Adrenal gland (tissue), 12 donors: ENCODE data around the gene MNT. TPM values are rescaled to one million over a fixed set of nuclear protein-coding genes. Genes with fewer than 3 reads are reported as not detected.

ENCODE experiments used
- DNase-seq, 7 donors: peaks; one replicate each; pipeline ENCODE4 v3.0.0-alpha.2; 2019 to 2020
- H3K27ac ChIP-seq, 5 donors: fragments of 200-600 bp; sonication (generic) in 4 of 5; 1 replicate in 3 of 5; 2 replicates in 2 of 5; pipeline versions ENCODE4 v1.5.1 to v1.8.0; 2016 to 2020; ENCODE audit warnings: mild to moderate bottlenecking in 1 of 5
- H3K27me3 ChIP-seq: fragments of 200-600 bp; 2 replicates; pipeline ENCODE4 v1.8.0; 2021
- H3K36me3 ChIP-seq, 2 donors: fragments of 200-600 bp; replicated peaks in 1 of 2; 1 replicate in 1 of 2; 2 replicates in 1 of 2; pipeline versions ENCODE4 v1.5.1 to v1.8.0; 2018 to 2022
- H3K4me1 ChIP-seq, 2 donors: fragments of 200-600 bp; replicated peaks in 1 of 2; 1 replicate in 1 of 2; 2 replicates in 1 of 2; pipeline versions ENCODE4 v1.5.1 to v1.8.0; 2018 to 2021
- H3K4me3 ChIP-seq, 4 donors: fragments of 200-600 bp; sonication (generic) in 3 of 4; one replicate each; pipeline ENCODE4 v1.5.1; 2016 to 2018
- H3K9me3 ChIP-seq, 3 donors: fragments of 200-600 bp; sonication (generic) in 1 of 3; replicated peaks in 1 of 3; 1 replicate in 2 of 3; 2 replicates in 1 of 3; pipeline versions ENCODE4 v1.5.1 to v1.8.0; 2016 to 2021
- POLR2A ChIP-seq, 2 donors: fragments of 450-650 bp; IDR thresholded peaks; one replicate each; pipeline ENCODE4 v1.6.1; 2017; ENCODE audit warnings: antibody characterized with exemption in 2 of 2, mild to moderate bottlenecking in 2 of 2, moderate library complexity in 1 of 2
- WGBS, 4 donors: extraction: QIAGEN DNeasy Blood & Tissue Kit in 2 of 4; methylation state at CpG; one replicate each; pipeline versions ENCODE4 v1.1.5 to v1.1.7; 2013 to 2017; 5-methylcytosine and 5-hydroxymethylcytosine counted together
- intact Hi-C, 2 donors: fragments of 100-400 bp; cut with DNase I; formaldehyde crosslinking; loops; one replicate each; pipeline versions ENCODE4 v1.14.1 to v1.15.0; 2022 to 2023
- polyA plus RNA-seq, 3 donors: library from polyadenylated mRNA; stranded (reverse); fragments of 200-250 nt in 2 of 3; fragments of 350-450 nt in 1 of 3; fragmentation: Illumina TruSeq in 1 of 3; extraction: RNeasy Lipid Tissue Mini Kit (QIAGEN cat#74804) in 1 of 3; gene quantifications; one replicate each; pipeline ENCODE4 v1.2.3, GENCODE V29; 2013 to 2014
- total RNA-seq, 9 donors: library from RNA; depleted of rRNA in 4 of 9; stranded (reverse); fragments of >200 nt in 4 of 9; fragments of 120-200 nt in 1 of 9; fragmentation: NEBNext Ultra II Directional in 1 of 9; extraction: Animal tissue kit (Norgen Biotek cat#: 25700) in 1 of 9; gene quantifications; one replicate each; pipeline versions ENCODE4 v1.1.0 to v1.2.4, GENCODE V29; 2013 to 2023
- TF ChIP-seq, protein P1 (sequence below), 6 experiments: fragments of 450-650 bp in 4 of 6; fragments of 200-600 bp in 2 of 6; sonication (generic) in 1 of 6; IDR thresholded peaks; 1 replicate in 5 of 6; 2 replicates in 1 of 6; pipeline versions ENCODE4 v1.5.1 to v1.8.0; 2016 to 2021; ENCODE audit warnings: antibody characterized with exemption in 6 of 6, mild to moderate bottlenecking in 2 of 6, moderate library complexity in 1 of 6
- donor health status: healthy with polysubstance abuse.
- donor health status: Bipolar disorder and iron deficiency.
- donor health status: DM: yes; HTN: yes; CAD: no.
- donor health status: DM: no; HTN: no; CAD: no.
- donor health status: DM: no; HTN: no; CAD: no.
- donor health status: DM: yes; HTN: yes; CAD: no.

MNT gene
- total and polyA plus RNA-seq, 12 donors: 3.5 to 43.9 (median 19.6) TPM

GRCh38 chr17:2391597-2392251 is 9.1 kb downstream of the MNT start:
- TF ChIP-seq, protein P1, sequence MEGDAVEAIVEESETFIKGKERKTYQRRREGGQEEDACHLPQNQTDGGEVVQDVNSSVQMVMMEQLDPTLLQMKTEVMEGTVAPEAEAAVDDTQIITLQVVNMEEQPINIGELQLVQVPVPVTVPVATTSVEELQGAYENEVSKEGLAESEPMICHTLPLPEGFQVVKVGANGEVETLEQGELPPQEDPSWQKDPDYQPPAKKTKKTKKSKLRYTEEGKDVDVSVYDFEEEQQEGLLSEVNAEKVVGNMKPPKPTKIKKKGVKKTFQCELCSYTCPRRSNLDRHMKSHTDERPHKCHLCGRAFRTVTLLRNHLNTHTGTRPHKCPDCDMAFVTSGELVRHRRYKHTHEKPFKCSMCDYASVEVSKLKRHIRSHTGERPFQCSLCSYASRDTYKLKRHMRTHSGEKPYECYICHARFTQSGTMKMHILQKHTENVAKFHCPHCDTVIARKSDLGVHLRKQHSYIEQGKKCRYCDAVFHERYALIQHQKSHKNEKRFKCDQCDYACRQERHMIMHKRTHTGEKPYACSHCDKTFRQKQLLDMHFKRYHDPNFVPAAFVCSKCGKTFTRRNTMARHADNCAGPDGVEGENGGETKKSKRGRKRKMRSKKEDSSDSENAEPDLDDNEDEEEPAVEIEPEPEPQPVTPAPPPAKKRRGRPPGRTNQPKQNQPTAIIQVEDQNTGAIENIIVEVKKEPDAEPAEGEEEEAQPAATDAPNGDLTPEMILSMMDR (IDR thresholded peaks at IDR 0.05): no peak
- no peak for TF ChIP-seq POLR2A (IDR thresholded peaks at IDR 0.05)
- no peaks in the 10 kb centered on the region for H3K27me3 ChIP-seq
- no peak for DNase-seq
- H3K36me3 ChIP-seq: peaks cover 0 to 14% of the 10 kb centered on the region in 2 donors
- H3K9me3 ChIP-seq: no peaks in the 10 kb centered on the region
- peak overlapping the region in 1 of 4 donors; percentile 37 for H3K4me3 ChIP-seq
- peak overlapping the region; percentile 80 to 99 (median 97) for H3K27ac ChIP-seq
- WGBS, 4 donors: 61 to 69% (median 67%) methylated on average over 14 to 18 of the region's 18 CpGs
- H3K4me1 ChIP-seq: peaks cover 36 to 53% of the 10 kb centered on the region in 2 donors
- intact Hi-C loops: loop anchor here in 1 of 2 donors (2.0 kb wide), 1 partner anchor 21 kb away; no protein-coding TSS in a partner anchor

GRCh38 chr17:2390199-2390836 is 10.5 kb downstream of the MNT start:
- H3K27me3 ChIP-seq: no peaks in the 10 kb centered on the region
- WGBS, 4 donors: 52 to 80% (median 74%) methylated on average over 2 to 12 of the region's 12 CpGs
- H3K4me1 ChIP-seq: peaks cover 23 to 47% of the 10 kb centered on the region in 2 donors
- intact Hi-C loops: loop anchor here in 1 of 2 donors (2.0 kb wide), 1 partner anchor 22 kb away; no protein-coding TSS in a partner anchor
- H3K36me3 ChIP-seq: peaks cover 0 to 25% of the 10 kb centered on the region in 2 donors
- no peaks in the 10 kb centered on the region for H3K9me3 ChIP-seq
- H3K27ac ChIP-seq: peak overlapping the region in 3 of 5 donors; percentile 80 to 99 (median 97)
- DNase-seq: peak in 1 of 7 donors; percentile 33
- H3K4me3 ChIP-seq: no peak overlapping the region
- no peak for TF ChIP-seq POLR2A (IDR thresholded peaks at IDR 0.05)
- TF ChIP-seq, protein P1 (IDR thresholded peaks at IDR 0.05): no peak

DNA sequence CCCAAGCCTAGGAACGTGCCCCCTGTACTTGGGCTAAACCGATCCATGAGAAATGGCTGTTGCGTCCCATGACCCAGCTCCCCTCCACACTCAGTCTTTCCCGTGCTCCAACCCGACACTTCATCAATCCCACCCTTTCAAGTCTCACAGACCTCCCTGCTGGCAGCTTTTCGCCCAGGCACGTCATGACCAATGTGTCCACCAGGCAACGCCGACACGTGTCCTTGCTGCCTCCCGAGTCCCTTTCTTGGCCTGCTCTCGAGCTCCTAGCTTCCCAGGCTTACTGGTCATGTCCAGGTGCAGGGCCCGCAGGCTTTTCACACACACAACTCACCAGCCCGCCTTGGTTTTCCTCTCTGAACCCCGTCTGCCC is 12.2 kb downstream of the MNT start:
- no peak overlapping the region for H3K4me3 ChIP-seq
- intact Hi-C loops: no loop called here
- 88 to 92% (median 89%) methylated on average over 15 of the region's 15 CpGs for WGBS, 4 donors

More for the DNA sequence above, 12.2 kb downstream of the MNT start:
- peaks cover 0 to 25% of the 10 kb centered on the region in 2 donors for H3K36me3 ChIP-seq
- H3K27ac ChIP-seq: no peak overlapping the region
- H3K4me1 ChIP-seq: peaks cover 9 to 40% of the 10 kb centered on the region in 2 donors
- DNase-seq: no peak
- TF ChIP-seq POLR2A (IDR thresholded peaks at IDR 0.05): no peak
- TF ChIP-seq, protein P1 (IDR thresholded peaks at IDR 0.05): no peak
- H3K9me3 ChIP-seq: no peaks in the 10 kb centered on the region
- no peaks in the 10 kb centered on the region for H3K27me3 ChIP-seq
